T-helper 2 cell treated with Interferon-gamma antibody and Interleukin-4, amounts not matched to agents 5 μg/mL and 100 μg/mL, for 36 hours (primary cell): ENCODE measurements around the gene ARL4C.
A peak's percentile ranks its signal among the peaks of the same experiment; 100 is the strongest.

ENCODE experiments used
- DNase-seq: peaks from one replicate; pipeline ENCODE4 v3.0.0; 2021; ENCODE audit warnings: low spot score
- H3K27ac Mint-ChIP-seq: one replicate; pipeline ENCODE4 v1.8.0; 2021; ENCODE audit warnings: mild to moderate bottlenecking, mixed read lengths
- H3K27me3 Mint-ChIP-seq: one replicate; pipeline ENCODE4 v1.8.0; 2021; ENCODE audit warnings: low read depth, mixed read lengths
- H3K36me3 Mint-ChIP-seq: one replicate; pipeline ENCODE4 v1.8.0; 2021; ENCODE audit warnings: low read depth, mixed read lengths
- H3K4me1 Mint-ChIP-seq: one replicate; pipeline ENCODE4 v1.8.0; 2021; ENCODE audit warnings: low read depth, mixed read lengths
- H3K4me3 Mint-ChIP-seq: one replicate; pipeline ENCODE4 v1.8.0; 2022; ENCODE audit warnings: mild to moderate bottlenecking, moderate library complexity, mixed read lengths
- H3K9me3 Mint-ChIP-seq: one replicate; pipeline ENCODE4 v1.8.0; 2021; ENCODE audit warnings: mixed read lengths

The ARL4C gene

GRCh38 chr2:234496835-234497593 is at the start of gene ARL4C:
TSS of gene ARL4C (minus strand) at chr2:234497081. CDS start at chr2:234496586, 495 bp downstream.
- DNase-seq, result peak; percentile 60
- H3K36me3 Mint-ChIP-seq, result peaks cover 48% of the 10 kb centered on the region
- peaks cover 32% of the 10 kb centered on the region for H3K4me1 Mint-ChIP-seq
- peaks cover 8% of the 10 kb centered on the region for H3K27me3 Mint-ChIP-seq
- peak within 1 kb of the TSS; percentile 98 for H3K27ac Mint-ChIP-seq
- H3K4me3 Mint-ChIP-seq, result peak within 1 kb of the TSS; percentile 99
- H3K9me3 Mint-ChIP-seq, result no peaks in the 10 kb centered on the region

- no peaks in the 10 kb centered on the region for H3K9me3 Mint-ChIP-seq
- H3K27ac Mint-ChIP-seq, result no peak overlapping the region
- no peak overlapping the region for H3K4me3 Mint-ChIP-seq
- H3K36me3 Mint-ChIP-seq, result no peaks in the 10 kb centered on the region
- peak; percentile 64 for DNase-seq
- H3K27me3 Mint-ChIP-seq, result peaks cover 18% of the 10 kb centered on the region
- H3K4me1 Mint-ChIP-seq, result peaks cover 10% of the 10 kb centered on the region
Measured at GRCh38 chr2:234544659-234545611, 48.1 kb upstream of the ARL4C start.

- Mint-ChIP-seq H3K36me3 (no peaks in the 10 kb centered on the region), H3K27me3 (peaks cover 22% of the 10 kb centered on the region), H3K27ac (no peak overlapping the region), H3K4me3 (no peak overlapping the region), H3K4me1 (peaks cover 10% of the 10 kb centered on the region), H3K9me3 (no peaks in the 10 kb centered on the region)
- DNase-seq, result no peak
Measured at GRCh38 chr2:234542742-234543141, 45.9 kb upstream of the ARL4C start.

GRCh38 chr2:234537929-234538328 is 41.0 kb upstream of the ARL4C start:
- H3K9me3 Mint-ChIP-seq, result no peaks in the 10 kb centered on the region
- H3K36me3 Mint-ChIP-seq, result no peaks in the 10 kb centered on the region
- H3K27ac Mint-ChIP-seq, result no peak overlapping the region
- H3K27me3 Mint-ChIP-seq, result peaks cover 4% of the 10 kb centered on the region
- no peak for DNase-seq
- no peak overlapping the region for H3K4me3 Mint-ChIP-seq
- H3K4me1 Mint-ChIP-seq, result no peaks in the 10 kb centered on the region

GRCh38 chr2:234536178-234536965 is 39.5 kb upstream of the ARL4C start:
- Mint-ChIP-seq H3K4me1 (no peaks in the 10 kb centered on the region), H3K27me3 (peaks cover 4% of the 10 kb centered on the region), H3K4me3 (no peak overlapping the region), H3K9me3 (no peaks in the 10 kb centered on the region), H3K27ac (no peak overlapping the region), H3K36me3 (no peaks in the 10 kb centered on the region)
- DNase-seq, result no peak

GRCh38 chr2:234535464-234535863 is 38.6 kb upstream of the ARL4C start:
- no peak overlapping the region for H3K27ac Mint-ChIP-seq

GRCh38 chr2:234534515-234534914 is 37.6 kb upstream of the ARL4C start:
- no peak overlapping the region for H3K27ac Mint-ChIP-seq
- H3K9me3 Mint-ChIP-seq, result no peaks in the 10 kb centered on the region
- no peaks in the 10 kb centered on the region for H3K4me1 Mint-ChIP-seq
- no peaks in the 10 kb centered on the region for H3K36me3 Mint-ChIP-seq
- DNase-seq, result no peak
- no peak overlapping the region for H3K4me3 Mint-ChIP-seq
- H3K27me3 Mint-ChIP-seq, result peaks cover 5% of the 10 kb centered on the region

More at GRCh38 chr2:234535464-234535863, 38.6 kb upstream of the ARL4C start:
- peaks cover 7% of the 10 kb centered on the region for H3K27me3 Mint-ChIP-seq
- no peaks in the 10 kb centered on the region for H3K4me1 Mint-ChIP-seq
- no peaks in the 10 kb centered on the region for H3K36me3 Mint-ChIP-seq
- H3K4me3 Mint-ChIP-seq, result no peak overlapping the region
- DNase-seq, result no peak
- no peaks in the 10 kb centered on the region for H3K9me3 Mint-ChIP-seq

- H3K27me3 Mint-ChIP-seq, result peaks cover 7% of the 10 kb centered on the region
- H3K4me1 Mint-ChIP-seq, result no peaks in the 10 kb centered on the region
Measured at GRCh38 chr2:234533626-234534025, 36.7 kb upstream of the ARL4C start.

GRCh38 chr2:234528410-234529148 is 31.7 kb upstream of the ARL4C start:
- Mint-ChIP-seq H3K4me1 (no peaks in the 10 kb centered on the region), H3K9me3 (peaks cover 3% of the 10 kb centered on the region), H3K36me3 (no peaks in the 10 kb centered on the region), H3K27ac (no peak overlapping the region), H3K4me3 (no peak overlapping the region), H3K27me3 (peaks cover 19% of the 10 kb centered on the region)
- no peak for DNase-seq

More at GRCh38 chr2:234533626-234534025, 36.7 kb upstream of the ARL4C start:
- H3K27ac Mint-ChIP-seq, result no peak overlapping the region
- H3K9me3 Mint-ChIP-seq, result no peaks in the 10 kb centered on the region
- DNase-seq, result no peak
- H3K36me3 Mint-ChIP-seq, result no peaks in the 10 kb centered on the region
- no peak overlapping the region for H3K4me3 Mint-ChIP-seq

GRCh38 chr2:234526711-234527110 is 29.8 kb upstream of the ARL4C start:
- Mint-ChIP-seq H3K9me3 (peaks cover 3% of the 10 kb centered on the region), H3K27me3 (peaks cover 19% of the 10 kb centered on the region), H3K36me3 (no peaks in the 10 kb centered on the region), H3K4me1 (no peaks in the 10 kb centered on the region), H3K27ac (no peak overlapping the region), H3K4me3 (no peak overlapping the region)
- DNase-seq, result no peak

GRCh38 chr2:234521536-234521935 is 24.7 kb upstream of the ARL4C start:
- peaks cover 3% of the 10 kb centered on the region for H3K9me3 Mint-ChIP-seq
- no peaks in the 10 kb centered on the region for H3K36me3 Mint-ChIP-seq
- peaks cover 2% of the 10 kb centered on the region for H3K27me3 Mint-ChIP-seq
- no peak overlapping the region for H3K4me3 Mint-ChIP-seq
- no peak for DNase-seq
- H3K27ac Mint-ChIP-seq, result no peak overlapping the region
- no peaks in the 10 kb centered on the region for H3K4me1 Mint-ChIP-seq

GRCh38 chr2:234518986-234519642 is 22.2 kb upstream of the ARL4C start:
- Mint-ChIP-seq H3K4me1 (no peaks in the 10 kb centered on the region), H3K36me3 (no peaks in the 10 kb centered on the region), H3K4me3 (no peak overlapping the region), H3K27ac (no peak overlapping the region), H3K27me3 (no peaks in the 10 kb centered on the region), H3K9me3 (no peaks in the 10 kb centered on the region)
- DNase-seq, result no peak

GRCh38 chr2:234517971-234518370 is 21.1 kb upstream of the ARL4C start:
- Mint-ChIP-seq H3K9me3 (no peaks in the 10 kb centered on the region), H3K27me3 (no peaks in the 10 kb centered on the region), H3K4me3 (no peak overlapping the region), H3K36me3 (no peaks in the 10 kb centered on the region), H3K4me1 (no peaks in the 10 kb centered on the region), H3K27ac (no peak overlapping the region)
- DNase-seq, result no peak
